Uterus (tissue), 2 donors: Measurements from ENCODE around the gene KIF3C.

ENCODE experiments used
- POLR2A ChIP-seq, 2 donors: fragments of 450-650 bp; IDR thresholded peaks; one replicate each; pipeline ENCODE4 v1.6.1; 2016; ENCODE audit warnings: antibody characterized with exemption in 2 of 2, mild to moderate bottlenecking in 1 of 2, moderate library complexity in 1 of 2
- TF ChIP-seq, protein P1 (sequence below), 4 experiments: fragments of 200-600 bp in 2 of 4; fragments of 450-650 bp in 2 of 4; sonication (generic) in 2 of 4; IDR thresholded peaks; one replicate each; pipeline ENCODE4 v1.5.1; 2016 to 2019; ENCODE audit warnings: antibody characterized with exemption in 4 of 4, mild to moderate bottlenecking in 2 of 4, moderate library complexity in 1 of 4

DNA sequence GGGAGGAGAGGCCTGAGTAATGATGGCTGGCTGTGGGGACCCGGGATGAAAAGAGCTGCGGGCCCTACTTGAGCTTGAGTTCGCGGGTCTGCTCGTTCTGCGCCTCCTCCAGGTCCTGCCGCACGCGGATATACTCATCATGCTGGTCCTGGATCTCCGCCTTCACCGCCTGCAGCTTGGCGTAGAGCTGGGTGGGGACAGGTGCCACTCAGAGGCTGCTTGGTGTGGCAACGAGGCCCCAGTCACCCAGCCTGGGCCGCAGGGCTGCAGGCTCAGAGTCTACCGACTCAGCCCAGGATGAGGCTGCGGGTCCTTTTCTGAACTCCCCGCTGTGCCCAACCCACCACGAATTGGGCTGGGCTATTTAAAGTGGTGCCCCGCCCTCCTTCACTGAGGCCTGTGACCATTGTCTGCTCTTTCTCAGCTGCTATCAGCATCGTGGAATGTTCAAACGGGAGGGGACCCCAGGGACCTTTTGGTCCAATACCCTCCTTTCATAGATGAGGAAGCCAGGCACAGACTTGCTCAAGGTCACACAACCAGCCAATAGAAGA lies 28.0 kb downstream of the KIF3C start:
- TF ChIP-seq, protein P1, sequence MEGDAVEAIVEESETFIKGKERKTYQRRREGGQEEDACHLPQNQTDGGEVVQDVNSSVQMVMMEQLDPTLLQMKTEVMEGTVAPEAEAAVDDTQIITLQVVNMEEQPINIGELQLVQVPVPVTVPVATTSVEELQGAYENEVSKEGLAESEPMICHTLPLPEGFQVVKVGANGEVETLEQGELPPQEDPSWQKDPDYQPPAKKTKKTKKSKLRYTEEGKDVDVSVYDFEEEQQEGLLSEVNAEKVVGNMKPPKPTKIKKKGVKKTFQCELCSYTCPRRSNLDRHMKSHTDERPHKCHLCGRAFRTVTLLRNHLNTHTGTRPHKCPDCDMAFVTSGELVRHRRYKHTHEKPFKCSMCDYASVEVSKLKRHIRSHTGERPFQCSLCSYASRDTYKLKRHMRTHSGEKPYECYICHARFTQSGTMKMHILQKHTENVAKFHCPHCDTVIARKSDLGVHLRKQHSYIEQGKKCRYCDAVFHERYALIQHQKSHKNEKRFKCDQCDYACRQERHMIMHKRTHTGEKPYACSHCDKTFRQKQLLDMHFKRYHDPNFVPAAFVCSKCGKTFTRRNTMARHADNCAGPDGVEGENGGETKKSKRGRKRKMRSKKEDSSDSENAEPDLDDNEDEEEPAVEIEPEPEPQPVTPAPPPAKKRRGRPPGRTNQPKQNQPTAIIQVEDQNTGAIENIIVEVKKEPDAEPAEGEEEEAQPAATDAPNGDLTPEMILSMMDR (IDR thresholded peaks at IDR 0.05) = no peak
- TF ChIP-seq POLR2A (IDR thresholded peaks at IDR 0.05) = no peak
